PC-9 (cell line): ENCODE data around the gene PLA2G2C. TPM values are rescaled to one million over a fixed set of nuclear protein-coding genes. Genes with fewer than 3 reads are reported as not detected.

Source experiments
- BruUV-seq: library from RNA; stranded (reverse); fragments of 400-500 nt; replicated peaks from 2 replicates; lab custom pipeline; 2021; lab: Mats Ljungman, UMichigan
- CTCF ChIA-PET: fragments of 300-600 bp; sonication (Branson Sonifier 250); formaldehyde crosslinking; loops from one replicate; lab custom pipeline; 2022; ENCODE audit warnings: antibody characterized with exemption; lab: Charles Lee
- POLR2A ChIA-PET: fragments of 300-600 bp; sonication (Branson Sonifier 250); formaldehyde crosslinking; loops from one replicate; lab custom pipeline; 2022; ENCODE audit warnings: antibody characterized with exemption; ENCODE audit not compliant: unreplicated experiment; lab: Charles Lee
- DNase-seq, 2 experiments: peaks; one replicate each; pipeline versions ENCODE4 v3.0.0 to v3.0.0-alpha.2; 2015 to 2022; ENCODE audit warnings: mixed read lengths in 1 of 2
- H2AFZ ChIP-seq: fragments of 200-600 bp; sonication (generic); 2 replicates; pipeline ENCODE4 v1.8.1; 2017; ENCODE audit warnings: antibody characterized with exemption
- H3F3A ChIP-seq: fragments of 200-600 bp; sonication (generic); 2 replicates; pipeline ENCODE4 v1.8.1; 2017; ENCODE audit warnings: antibody characterized with exemption, mild to moderate bottlenecking, low read depth; ENCODE audit not compliant: insufficient read depth
- H3K27ac ChIP-seq: fragments of 200-600 bp; sonication (generic); 2 replicates; pipeline ENCODE4 v1.6.1; 2016; ENCODE audit warnings: mixed run types
- H3K27me3 ChIP-seq: fragments of 200-600 bp; sonication (generic); 2 replicates; pipeline ENCODE4 v1.6.1; 2016; ENCODE audit warnings: low read depth, mixed run types; ENCODE audit not compliant: insufficient read depth
- H3K36me3 ChIP-seq: fragments of 200-600 bp; sonication (generic); 2 replicates; pipeline ENCODE4 v1.6.1; 2016; ENCODE audit warnings: low read depth, mixed run types
- H3K4me1 ChIP-seq: fragments of 200-600 bp; sonication (generic); replicated peaks from 2 replicates; pipeline ENCODE4 v1.6.1; 2016; ENCODE audit warnings: mixed run types; ENCODE audit not compliant: insufficient read depth
- H3K4me2 ChIP-seq: fragments of 200-600 bp; sonication (generic); 2 replicates; pipeline ENCODE4 v1.6.1; 2017; ENCODE audit warnings: mixed run types
- H3K4me3 ChIP-seq: fragments of 200-600 bp; sonication (generic); 2 replicates; pipeline ENCODE4 v1.6.1; 2016; ENCODE audit warnings: mixed run types
- H3K79me2 ChIP-seq: fragments of 200-600 bp; sonication (generic); 2 replicates; pipeline ENCODE4 v1.6.1; 2017; ENCODE audit warnings: low read depth, mixed run types
- H3K9me2 ChIP-seq: fragments of 200-600 bp; sonication (generic); 2 replicates; pipeline ENCODE4 v1.8.1; 2017; ENCODE audit warnings: mild to moderate bottlenecking; ENCODE audit not compliant: insufficient read depth
- H3K9me3 ChIP-seq: fragments of 200-600 bp; sonication (generic); 2 replicates; pipeline ENCODE4 v1.8.1; 2016; ENCODE audit warnings: low read depth; ENCODE audit not compliant: insufficient read depth
- H4K20me1 ChIP-seq: fragments of 200-600 bp; sonication (generic); 2 replicates; pipeline ENCODE4 v1.8.1; 2017; ENCODE audit not compliant: insufficient read depth
- EZH2 ChIP-seq: fragments of 200-600 bp; sonication (generic); IDR thresholded peaks from 2 replicates; pipeline ENCODE4 v1.8.0; 2017; ENCODE audit warnings: antibody characterized with exemption, low read depth
- intact Hi-C: fragments of 100-400 bp; cut with micrococcal nuclease; formaldehyde crosslinking; loops from one replicate; pipeline ENCODE4 v1.10.0; 2022; ENCODE audit not compliant: unreplicated experiment
- total RNA-seq: library from RNA; stranded (reverse); gene quantifications from 2 replicates; pipeline ENCODE4 v1.2.3, GENCODE V29; 2021
- TF ChIP-seq, protein P1 (sequence below): fragments of 200-600 bp; sonication (generic); conservative IDR thresholded peaks from 2 replicates; pipeline ENCODE4 v1.6.1; 2017; ENCODE audit warnings: mixed run types, antibody characterized with exemption, mild to moderate bottlenecking, moderate library complexity

Gene PLA2G2C
- total RNA-seq, 1 experiment from 2014 or later = 0.55 TPM

DNA sequence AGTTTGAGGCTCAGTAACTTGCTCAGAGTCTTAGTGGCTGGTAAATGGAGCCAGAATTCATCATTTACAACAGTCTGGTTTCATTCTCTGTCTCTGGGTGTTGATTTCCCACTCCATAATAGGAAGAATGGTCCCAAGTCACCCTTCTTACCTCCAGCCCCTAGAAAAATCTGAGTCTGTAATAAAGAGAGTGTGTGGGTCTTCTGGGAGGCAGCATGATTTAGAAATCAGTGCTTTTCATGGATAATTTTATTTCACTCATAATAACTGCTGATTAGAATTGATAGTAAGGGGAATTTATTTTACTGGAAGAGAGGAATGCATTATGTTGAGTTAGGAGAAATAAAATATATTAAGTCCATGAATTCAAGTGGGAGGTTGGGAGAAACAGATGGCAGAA, 69.1 kb downstream of the PLA2G2C start:
- ChIA-PET CTCF (no interaction called here), POLR2A (no interaction called here)
- H3K36me3 ChIP-seq = no peaks in the 10 kb centered on the region
- H3F3A ChIP-seq = no peaks in the 10 kb centered on the region
- no peaks in the 10 kb centered on the region for H3K4me1 ChIP-seq
- DNase-seq = no peak
- H3K9me2 ChIP-seq = no peaks in the 10 kb centered on the region
- no peak overlapping the region for H3K4me3 ChIP-seq
- H3K27ac ChIP-seq = no peak overlapping the region
- intact Hi-C loops = no loop called here
- no peak for TF ChIP-seq EZH2
- TF ChIP-seq, protein P1, sequence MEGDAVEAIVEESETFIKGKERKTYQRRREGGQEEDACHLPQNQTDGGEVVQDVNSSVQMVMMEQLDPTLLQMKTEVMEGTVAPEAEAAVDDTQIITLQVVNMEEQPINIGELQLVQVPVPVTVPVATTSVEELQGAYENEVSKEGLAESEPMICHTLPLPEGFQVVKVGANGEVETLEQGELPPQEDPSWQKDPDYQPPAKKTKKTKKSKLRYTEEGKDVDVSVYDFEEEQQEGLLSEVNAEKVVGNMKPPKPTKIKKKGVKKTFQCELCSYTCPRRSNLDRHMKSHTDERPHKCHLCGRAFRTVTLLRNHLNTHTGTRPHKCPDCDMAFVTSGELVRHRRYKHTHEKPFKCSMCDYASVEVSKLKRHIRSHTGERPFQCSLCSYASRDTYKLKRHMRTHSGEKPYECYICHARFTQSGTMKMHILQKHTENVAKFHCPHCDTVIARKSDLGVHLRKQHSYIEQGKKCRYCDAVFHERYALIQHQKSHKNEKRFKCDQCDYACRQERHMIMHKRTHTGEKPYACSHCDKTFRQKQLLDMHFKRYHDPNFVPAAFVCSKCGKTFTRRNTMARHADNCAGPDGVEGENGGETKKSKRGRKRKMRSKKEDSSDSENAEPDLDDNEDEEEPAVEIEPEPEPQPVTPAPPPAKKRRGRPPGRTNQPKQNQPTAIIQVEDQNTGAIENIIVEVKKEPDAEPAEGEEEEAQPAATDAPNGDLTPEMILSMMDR = no peak
- no peak overlapping the region for H3K4me2 ChIP-seq
- no peaks in the 10 kb centered on the region for H4K20me1 ChIP-seq
- BruUV-seq = no TSS peak
- no peaks in the 10 kb centered on the region for H3K79me2 ChIP-seq
- no peaks in the 10 kb centered on the region for H3K9me3 ChIP-seq
- no peaks in the 10 kb centered on the region for H3K27me3 ChIP-seq
- no peak overlapping the region for H2AFZ ChIP-seq

DNA sequence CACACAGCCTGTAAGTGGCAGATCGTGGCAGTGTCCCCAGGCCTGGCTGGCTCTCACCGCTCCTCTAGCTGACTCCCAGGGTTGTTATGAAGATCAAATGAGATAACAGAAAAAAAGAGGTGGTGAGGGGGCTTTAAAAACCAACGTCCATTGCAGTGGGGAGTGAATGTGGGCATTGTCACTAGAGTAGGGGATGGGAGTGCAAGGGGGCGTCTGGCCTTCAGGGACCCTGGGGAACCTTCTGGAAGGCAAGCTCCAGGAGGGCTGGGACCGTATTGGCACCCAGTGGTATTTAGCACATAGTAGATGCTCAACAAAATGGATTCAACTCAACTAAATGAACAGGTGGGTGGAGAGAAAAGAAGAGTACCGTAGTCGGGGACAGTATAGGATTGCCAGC, 70.4 kb downstream of the PLA2G2C start:
- ChIA-PET CTCF (no interaction called here), POLR2A (no interaction called here)
- Histone ChIP-seq H3K4me3 (no peak overlapping the region), H3K9me2 (no peaks in the 10 kb centered on the region), H3K4me1 (0 out of 2 replicates have a peak, but pooled peaks cover 3% of the 10 kb centered on the region), H3K79me2 (no peaks in the 10 kb centered on the region), H3K27ac (no peak overlapping the region), H3K36me3 (no peaks in the 10 kb centered on the region), H3K27me3 (no peaks in the 10 kb centered on the region), H4K20me1 (no peaks in the 10 kb centered on the region), H3F3A (no peaks in the 10 kb centered on the region), H2AFZ (no peak overlapping the region), H3K4me2 (no peak overlapping the region), H3K9me3 (no peaks in the 10 kb centered on the region)
- DNase-seq = no peak
- intact Hi-C loops = no loop called here
- no TSS peak for BruUV-seq
- no peak for TF ChIP-seq EZH2

DNA sequence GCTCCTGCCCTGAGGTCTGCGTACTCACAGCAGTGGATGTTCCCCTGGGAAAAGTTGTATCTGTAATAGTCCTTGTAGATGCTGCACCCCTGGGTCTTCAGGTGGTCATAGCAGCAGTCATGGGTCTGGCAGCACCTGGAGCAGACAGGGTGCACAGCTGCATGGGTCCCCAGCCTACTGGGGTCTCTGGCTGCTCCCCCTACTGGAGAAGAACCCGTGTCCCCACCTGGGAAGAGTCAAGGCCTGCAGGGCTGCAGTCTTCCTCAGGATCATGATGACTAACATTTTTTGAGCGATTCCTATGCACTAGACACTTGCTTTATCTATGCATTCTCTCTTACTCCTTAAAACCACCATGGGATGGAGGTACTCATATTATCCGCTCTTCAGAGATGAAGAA, 70.8 kb downstream of the PLA2G2C start:
- Histone ChIP-seq H3K9me3 (no peaks in the 10 kb centered on the region), H3K4me1 (0 out of 2 replicates have a peak, but pooled peaks cover 4% of the 10 kb centered on the region), H3K27ac (no peak overlapping the region), H2AFZ (no peak overlapping the region), H3K79me2 (no peaks in the 10 kb centered on the region), H3K9me2 (no peaks in the 10 kb centered on the region), H4K20me1 (no peaks in the 10 kb centered on the region), H3K36me3 (no peaks in the 10 kb centered on the region), H3K4me2 (no peak overlapping the region), H3K27me3 (no peaks in the 10 kb centered on the region), H3F3A (no peaks in the 10 kb centered on the region), H3K4me3 (no peak overlapping the region)
- ChIA-PET CTCF (no interaction called here), POLR2A (no interaction called here)
- BruUV-seq = no TSS peak
- intact Hi-C loops = no loop called here
- no peak for DNase-seq
- no peak for TF ChIP-seq EZH2
- TF ChIP-seq, protein P1 = no peak

DNA sequence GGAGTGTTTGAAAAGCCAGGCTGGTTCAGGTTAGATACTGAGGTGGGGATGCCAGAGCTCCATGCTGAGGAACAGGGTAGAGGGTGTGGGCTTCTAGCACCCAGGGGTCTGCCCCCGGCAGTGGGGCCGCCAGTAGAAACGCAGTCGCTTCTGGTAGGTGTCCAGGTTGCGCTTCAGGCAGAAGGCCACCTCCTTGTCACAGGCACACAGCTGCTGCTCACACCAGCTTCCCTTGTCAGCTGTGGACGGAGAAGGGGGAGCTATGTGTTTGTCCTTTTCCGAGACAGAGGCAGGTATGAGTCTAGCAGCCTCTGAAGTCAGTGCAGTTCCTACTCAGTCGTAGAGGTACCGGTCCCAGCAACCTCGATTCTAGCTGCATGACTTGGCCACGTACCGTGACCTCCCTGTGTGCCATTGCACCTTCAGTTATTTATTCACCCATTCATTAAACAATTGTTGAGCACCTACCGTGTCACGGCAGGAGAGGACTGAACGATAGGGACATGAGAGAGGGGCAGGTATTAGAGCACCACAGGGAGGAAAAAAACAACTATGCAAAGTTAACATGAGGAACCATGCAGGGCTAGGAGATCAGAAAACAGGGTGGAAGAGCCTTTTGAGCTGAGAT, 72.2 kb downstream of the PLA2G2C start:
- Histone ChIP-seq H3K4me3 (no peak overlapping the region), H3K9me2 (no peaks in the 10 kb centered on the region), H3K27me3 (no peaks in the 10 kb centered on the region), H3K4me2 (no peak overlapping the region), H3K9me3 (no peaks in the 10 kb centered on the region), H3K27ac (no peak overlapping the region), H3K79me2 (no peaks in the 10 kb centered on the region), H3K4me1 (0 out of 2 replicates have a peak, but pooled peaks cover 10% of the 10 kb centered on the region), H3K36me3 (no peaks in the 10 kb centered on the region), H2AFZ (no peak overlapping the region), H4K20me1 (no peaks in the 10 kb centered on the region), H3F3A (no peaks in the 10 kb centered on the region)
- ChIA-PET CTCF (no interaction called here), POLR2A (no interaction called here)
- TF ChIP-seq, protein P1 = no peak
- no peak for TF ChIP-seq EZH2
- no peak for DNase-seq
- no TSS peak for BruUV-seq
- intact Hi-C loops = no loop called here
